ENCODE results near the gene YWHAH.

GRCh38 chr22:31991102-31991839 is 46.9 kb downstream of the YWHAH start:
- no peak for TF ChIP-seq ATF2 (IDR thresholded peaks at IDR 0.05; ENCODE audit: low read length)
- TF ChIP-seq SIN3A (conservative IDR thresholded peaks at IDR 0.05 in 1 of 2, IDR thresholded peaks at IDR 0.05 in 1 of 2; ENCODE audit: low read depth in 1 of 2, low read length in 2 of 2), result no peak
- no peak for TF ChIP-seq BACH1 (IDR thresholded peaks at IDR 0.05; ENCODE audit: low read length)
- TF ChIP-seq CEBPB (IDR thresholded peaks at IDR 0.05; ENCODE audit: low read depth, low read length), result no peak
- no peak for TF ChIP-seq POLR2A (IDR thresholded peaks at IDR 0.05; ENCODE audit: control extremely low read depth in 1 of 2, low read depth in 2 of 2, low read length in 2 of 2)
- TF ChIP-seq CTCF (IDR thresholded peaks at IDR 0.05; ENCODE audit: control extremely low read depth in 1 of 3, insufficient read depth in 1 of 3, low read depth in 1 of 3, low read length in 3 of 3), result no peak
- TF ChIP-seq ATF3 (IDR thresholded peaks at IDR 0.05; ENCODE audit: insufficient read depth, low read depth, low read length), result no peak
- TF ChIP-seq KDM1A (IDR thresholded peaks at IDR 0.05; ENCODE audit: borderline replicate concordance, low read length), result no peak
- TF ChIP-seq KDM5A (IDR thresholded peaks at IDR 0.05; ENCODE audit: low read length), result no peak
- TF ChIP-seq TBP (IDR thresholded peaks at IDR 0.05; ENCODE audit: low read depth, low read length), result no peak
- TF ChIP-seq YY1 (IDR thresholded peaks at IDR 0.05; ENCODE audit: low read depth, low read length), result no peak
- TF ChIP-seq HDAC6 (IDR thresholded peaks at IDR 0.05; ENCODE audit: low read depth, low read length), result no peak

All from H1 (cell line).